ENCODE results near the gene TTLL8. TPM values are rescaled to one million over a fixed set of nuclear protein-coding genes. Genes with fewer than 3 reads are reported as not detected.
A peak's percentile ranks its signal among the peaks of the same experiment; 100 is the strongest.

Gene TTLL8
- total and polyA plus RNA-seq, 7 donors: not detected

GRCh38 chr22:49979587-49980264 lies 78.4 kb downstream of the TTLL8 start:
- no peaks in the 10 kb centered on the region for H3K36me3 ChIP-seq (ENCODE audit: insufficient read depth in 1 of 2, low read depth in 1 of 2)
- H3K9me3 ChIP-seq: no peaks in the 10 kb centered on the region
- peaks cover 0 to 22% (median 2%) of the 10 kb centered on the region in 3 donors for H3K27me3 ChIP-seq (ENCODE audit: insufficient read depth in 3 of 3, low read length in 2 of 3)
- H3K27ac ChIP-seq: no peak overlapping the region
- TF ChIP-seq CTCF (IDR thresholded peaks at IDR 0.05): peak; percentile 43
- no peaks in the 10 kb centered on the region for H3K4me1 ChIP-seq
- peak in 1 of 4 donors; percentile 46 for ATAC-seq
- peak in 1 of 2 donors; percentile 47 for DNase-seq
- WGBS, 3 donors: 31 to 39% (median 33%) methylated on average over 7 of the region's 7 CpGs
- no peak overlapping the region for H3K4me3 ChIP-seq
- intact Hi-C loops (cut with DNase I): no loop called here

- intact Hi-C loops (cut with DNase I): no loop called here
Measured at GRCh38 chr22:49977578-49977977, 80.5 kb downstream of the TTLL8 start.

GRCh38 chr22:49976439-49977175 lies 81.5 kb downstream of the TTLL8 start:
- TF ChIP-seq CTCF (IDR thresholded peaks at IDR 0.05): no peak
- WGBS, 3 donors: 44 to 52% (median 46%) methylated on average over 15 of the region's 15 CpGs

More at GRCh38 chr22:49977578-49977977, 80.5 kb downstream of the TTLL8 start:
- Histone ChIP-seq H3K36me3 (ENCODE audit: insufficient read depth in 1 of 2, low read depth in 1 of 2) (no peaks in the 10 kb centered on the region), H3K27ac (no peak overlapping the region), H3K4me1 (no peaks in the 10 kb centered on the region), H3K27me3 (ENCODE audit: insufficient read depth in 3 of 3, low read length in 2 of 3) (peaks cover 0 to 2% (median 0%) of the 10 kb centered on the region in 3 donors), H3K9me3 (no peaks in the 10 kb centered on the region), H3K4me3 (no peak overlapping the region)
- WGBS, 3 donors: 71 to 80% (median 77%) methylated on average over 13 to 14 of the region's 14 CpGs
- DNase-seq (no peak), ATAC-seq (no peak)
- no peak for TF ChIP-seq CTCF (IDR thresholded peaks at IDR 0.05)

GRCh38 chr22:49975543-49976389 lies 82.3 kb downstream of the TTLL8 start:
- peaks cover 3% of the 10 kb centered on the region for H3K4me1 ChIP-seq
- H3K27me3 ChIP-seq (ENCODE audit: insufficient read depth in 3 of 3, low read length in 2 of 3): no peaks in the 10 kb centered on the region
- ATAC-seq: no peak
- H3K36me3 ChIP-seq (ENCODE audit: insufficient read depth in 1 of 2, low read depth in 1 of 2): no peaks in the 10 kb centered on the region
- no peak overlapping the region for H3K4me3 ChIP-seq
- intact Hi-C loops (cut with DNase I): no loop called here
- no peaks in the 10 kb centered on the region for H3K9me3 ChIP-seq
- peak overlapping the region; percentile 36 for H3K27ac ChIP-seq
- peak; percentile 18 to 58 for DNase-seq
- WGBS, 3 donors: 35 to 43% (median 40%) methylated on average over 17 of the region's 17 CpGs
- TF ChIP-seq CTCF (IDR thresholded peaks at IDR 0.05): no peak

More at GRCh38 chr22:49976439-49977175, 81.5 kb downstream of the TTLL8 start:
- no peaks in the 10 kb centered on the region for H3K36me3 ChIP-seq (ENCODE audit: insufficient read depth in 1 of 2, low read depth in 1 of 2)
- intact Hi-C loops (cut with DNase I): no loop called here
- no peaks in the 10 kb centered on the region for H3K27me3 ChIP-seq (ENCODE audit: insufficient read depth in 3 of 3, low read length in 2 of 3)
- no peaks in the 10 kb centered on the region for H3K9me3 ChIP-seq
- DNase-seq (no peak), ATAC-seq (peak in 3 of 4 donors; percentile 17 to 41 (median 23))
- peaks cover 1% of the 10 kb centered on the region for H3K4me1 ChIP-seq
- H3K4me3 ChIP-seq: no peak overlapping the region
- H3K27ac ChIP-seq: peak overlapping the region; percentile 36

All from psoas muscle (tissue), 8 donors.